ENCODE measurements around the gene STAT4.

GRCh38 chr2:191003405-191004309, 147.1 kb downstream of the STAT4 start:
- TF ChIP-seq SIN3A (IDR thresholded peaks at IDR 0.05; ENCODE audit: borderline replicate concordance, low read depth, low read length) (no peak), ZBTB33 (IDR thresholded peaks at IDR 0.05; ENCODE audit: borderline replicate concordance, low read depth) (no peak), POLR2AphosphoS5 (IDR thresholded peaks at IDR 0.05; ENCODE audit: low read depth, low read length) (no peak), TAF1 (IDR thresholded peaks at IDR 0.05; ENCODE audit: borderline replicate concordance, low read depth, low read length) (no peak), GATA2 (CRISPR knock-in tag; IDR thresholded peaks at IDR 0.05) (no peak), RCOR1 (IDR thresholded peaks at IDR 0.05; ENCODE audit: low read length) (no peak), CHD2 (IDR thresholded peaks at IDR 0.05; ENCODE audit: low read length, partially characterized antibody) (no peak), CTCF (IDR thresholded peaks at IDR 0.05) (no peak), RFX5 (IDR thresholded peaks at IDR 0.05; ENCODE audit: low read length) (no peak), ELF1 (IDR thresholded peaks at IDR 0.05) (no peak), EP300 (IDR thresholded peaks at IDR 0.05; ENCODE audit: borderline replicate concordance in 1 of 2, low read depth in 1 of 2, low read length in 1 of 2) (no peak), EZH2phosphoT487 (IDR thresholded peaks at IDR 0.05; ENCODE audit: borderline replicate concordance, low read depth) (no peak), MAX (IDR thresholded peaks at IDR 0.05; ENCODE audit: low read depth) (no peak)
